ENCODE data around the gene CEP170. TPM values are rescaled to one million over a fixed set of nuclear protein-coding genes. Genes with fewer than 3 reads are reported as not detected.
A peak's percentile ranks its signal among the peaks of the same experiment; 100 is the strongest.
"Not testable (repeated sequence)": the region's sequence is repeated elsewhere in the genome, so short reads cannot be mapped to it uniquely, and the experiment has no call there.

Gene CEP170
- total RNA-seq, 1 donor from 2014 or later: 201 TPM

DNA sequence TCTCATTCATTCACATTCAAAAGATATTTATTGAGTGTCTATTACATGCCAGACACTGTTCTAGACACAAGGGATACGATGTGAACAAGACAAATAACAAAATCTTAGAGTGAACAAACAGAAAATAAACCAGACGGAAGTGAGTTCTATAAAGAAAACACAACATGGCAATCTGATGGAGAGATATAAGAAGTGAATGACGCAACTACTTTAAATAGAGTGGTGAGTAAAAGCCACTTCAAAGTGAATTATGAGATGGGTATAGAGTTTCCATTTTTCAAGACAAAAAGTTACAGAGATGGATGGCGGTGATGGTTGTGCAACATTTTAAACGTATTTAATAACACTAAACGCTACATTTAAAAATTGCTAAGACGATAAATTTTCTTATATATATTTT is 75.4 kb downstream of the CEP170 start:
- DNase-seq (ENCODE audit: low read depth, low spot score): no peak

DNA sequence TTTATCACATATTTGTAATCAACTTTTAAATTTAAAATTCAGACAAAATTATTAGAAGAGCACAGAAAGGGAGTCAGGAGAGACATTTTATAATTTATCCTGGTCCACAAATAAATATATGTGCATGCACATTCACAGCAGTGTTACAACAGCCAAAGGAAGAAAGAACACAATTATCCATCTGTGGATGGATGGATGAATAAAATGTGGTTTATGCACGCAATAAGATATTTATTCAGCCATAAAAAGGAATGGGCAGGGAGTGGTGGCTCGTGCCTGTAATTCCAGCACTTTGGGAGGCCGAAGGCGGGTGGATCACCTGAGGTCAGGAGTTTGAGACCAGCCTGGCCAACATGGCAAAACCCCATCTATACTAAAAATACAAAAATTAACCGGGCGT is 77.3 kb downstream of the CEP170 start:
- DNase-seq (ENCODE audit: low read depth, low spot score): not testable (repeated sequence)

DNA sequence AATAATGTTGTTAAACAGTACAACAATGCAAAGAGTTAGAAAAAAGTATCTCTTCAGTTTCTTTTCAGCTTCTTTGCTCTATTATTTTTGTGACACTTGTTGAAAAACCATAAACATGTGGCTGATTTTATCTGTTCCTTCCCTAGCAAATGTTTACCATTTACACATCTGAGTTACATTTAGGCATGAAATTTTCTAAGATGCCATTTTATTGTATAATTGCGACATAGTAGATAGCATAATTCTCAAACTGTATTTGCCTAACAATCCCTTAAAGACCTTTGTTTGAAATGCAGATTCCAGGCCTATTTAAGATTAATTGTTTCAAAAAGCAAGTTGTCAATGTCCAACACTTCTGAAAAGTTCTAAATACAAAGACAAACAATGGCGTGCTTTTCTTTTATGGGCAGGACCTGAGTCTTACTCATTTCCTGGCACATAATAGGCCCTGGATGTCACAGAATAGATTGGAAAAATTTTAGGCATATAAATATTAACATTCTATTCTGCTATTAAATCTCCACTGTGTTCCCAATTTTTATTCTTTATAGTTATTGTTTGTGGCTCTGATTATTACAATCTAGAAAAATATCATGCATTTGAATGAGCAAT is 81.2 kb downstream of the CEP170 start:
- DNase-seq (ENCODE audit: low read depth, low spot score): not testable (repeated sequence)

DNA sequence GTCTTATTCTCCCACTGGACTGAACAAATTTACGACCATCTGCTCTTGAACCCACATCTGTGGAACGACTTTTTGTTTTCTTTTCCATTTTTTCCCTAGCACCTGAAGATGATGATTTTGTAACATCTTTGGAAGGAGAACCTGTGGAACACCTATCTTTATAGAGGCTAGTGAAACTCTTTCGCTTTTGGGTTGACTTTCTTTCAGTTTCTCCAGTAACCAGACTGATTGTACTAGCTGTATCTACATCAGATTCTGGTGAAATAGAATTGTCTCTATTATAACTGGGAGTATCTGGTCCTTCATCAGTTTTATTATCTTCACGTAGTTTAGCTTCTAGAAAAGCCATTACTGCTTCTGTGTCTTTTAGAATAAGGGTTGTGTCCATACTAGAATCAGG is 90.2 kb downstream of the CEP170 start:
- DNase-seq (ENCODE audit: low read depth, low spot score): not testable (repeated sequence)

DNA sequence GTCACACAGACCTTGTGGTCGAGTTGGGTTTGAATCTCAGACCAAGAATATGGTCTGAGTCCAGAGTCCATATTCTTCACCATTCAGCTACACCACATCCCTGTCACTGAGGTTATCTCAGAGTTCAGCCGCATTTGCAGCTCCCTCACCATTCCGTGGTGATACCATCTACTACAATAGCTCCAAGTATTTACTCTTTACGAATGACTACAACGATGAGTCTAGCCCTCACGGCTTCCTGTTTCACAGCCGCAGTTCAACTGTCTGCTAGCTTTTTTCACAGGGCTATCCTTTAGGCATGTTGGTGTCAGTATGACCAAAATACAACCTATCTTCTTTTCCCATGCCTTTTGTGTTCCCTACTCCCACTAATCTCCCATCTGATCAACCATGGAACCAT is 104.2 kb downstream of the CEP170 start:
- DNase-seq (ENCODE audit: low read depth, low spot score): not testable (repeated sequence)

DNA sequence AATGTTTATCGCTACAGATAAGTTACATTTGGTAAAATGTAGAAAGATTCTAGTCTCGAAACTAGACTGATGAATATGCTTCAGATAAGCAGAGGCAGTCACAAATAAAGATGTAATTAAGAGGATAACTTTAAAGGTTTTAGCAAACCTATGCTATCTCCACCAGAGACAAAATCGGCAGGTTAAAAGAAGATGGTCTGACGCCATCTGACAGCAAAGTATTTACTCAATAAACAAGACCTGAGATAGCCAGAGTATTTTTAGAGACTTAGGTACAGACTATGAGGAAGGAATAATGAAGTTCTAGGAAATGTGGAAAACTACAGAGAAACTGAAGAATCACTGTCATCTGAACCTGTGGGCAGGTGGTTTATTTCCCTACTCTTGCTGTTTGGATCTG is 106.0 kb downstream of the CEP170 start:
- DNase-seq (ENCODE audit: low read depth, low spot score): not testable (repeated sequence)

DNA sequence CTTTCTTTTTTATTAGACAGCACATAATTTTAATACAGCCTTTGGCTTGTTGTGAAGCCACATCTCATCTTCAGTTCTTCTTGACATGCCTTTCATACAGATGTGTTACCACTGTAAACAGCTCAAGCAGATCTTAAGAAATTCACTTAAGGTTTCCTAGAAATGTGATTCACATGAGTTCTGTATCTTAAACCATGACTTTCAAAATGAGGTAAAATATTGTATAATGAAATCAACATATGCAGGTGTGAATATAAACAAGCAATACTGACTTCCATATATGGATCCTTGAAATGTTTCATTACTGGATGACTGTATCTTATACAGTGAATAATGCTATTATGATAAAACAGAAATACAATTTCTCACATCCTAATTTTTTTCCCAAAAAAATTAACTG is 107.7 kb downstream of the CEP170 start:
- not testable (repeated sequence) for DNase-seq (ENCODE audit: low read depth, low spot score)

DNA sequence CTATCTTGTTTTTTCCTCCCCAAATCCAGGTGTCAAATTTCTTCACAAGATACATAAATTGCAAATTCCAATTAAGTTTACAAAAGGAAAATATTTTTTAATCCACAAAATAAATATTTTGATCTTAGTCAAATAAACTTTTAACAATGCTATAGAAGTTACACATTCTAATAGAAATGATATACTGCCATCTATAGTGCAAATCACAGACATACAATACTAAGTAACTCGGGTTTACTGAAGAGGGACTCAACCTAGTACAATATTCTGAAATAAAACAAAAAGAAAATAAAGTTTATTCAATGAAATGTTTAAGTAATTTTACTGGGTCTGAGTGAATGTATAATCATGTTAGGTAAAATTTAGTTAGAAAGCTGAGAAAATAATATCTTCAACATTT is 114.6 kb downstream of the CEP170 start:
- DNase-seq (ENCODE audit: low read depth, low spot score): not testable (repeated sequence)

DNA sequence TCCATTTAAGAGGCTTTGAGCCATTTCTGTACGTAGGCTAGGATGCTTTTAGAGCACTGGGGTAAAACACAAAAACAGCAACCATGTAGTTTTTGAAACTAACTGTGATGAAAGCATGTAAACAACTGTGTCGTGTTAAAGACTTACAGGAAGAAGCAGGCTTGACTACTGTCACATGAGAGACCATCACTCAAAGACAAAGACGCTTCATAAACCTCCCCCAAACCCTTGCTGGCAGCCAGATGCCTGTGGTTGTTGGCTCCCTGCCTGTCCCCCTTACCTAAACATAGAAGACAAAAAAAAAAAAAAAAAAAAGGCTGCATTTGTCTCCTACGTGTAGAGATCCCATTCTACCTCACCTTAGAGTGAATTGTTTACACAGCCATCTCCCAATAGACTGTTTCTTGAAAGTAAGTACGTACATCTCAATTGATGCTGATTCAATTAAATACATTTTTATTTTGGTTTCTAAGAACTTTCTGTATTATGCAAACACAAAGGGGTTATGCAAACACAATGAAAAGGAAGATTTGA is 132.1 kb downstream of the CEP170 start:
- not testable (repeated sequence) for DNase-seq (ENCODE audit: low read depth, low spot score)

DNA sequence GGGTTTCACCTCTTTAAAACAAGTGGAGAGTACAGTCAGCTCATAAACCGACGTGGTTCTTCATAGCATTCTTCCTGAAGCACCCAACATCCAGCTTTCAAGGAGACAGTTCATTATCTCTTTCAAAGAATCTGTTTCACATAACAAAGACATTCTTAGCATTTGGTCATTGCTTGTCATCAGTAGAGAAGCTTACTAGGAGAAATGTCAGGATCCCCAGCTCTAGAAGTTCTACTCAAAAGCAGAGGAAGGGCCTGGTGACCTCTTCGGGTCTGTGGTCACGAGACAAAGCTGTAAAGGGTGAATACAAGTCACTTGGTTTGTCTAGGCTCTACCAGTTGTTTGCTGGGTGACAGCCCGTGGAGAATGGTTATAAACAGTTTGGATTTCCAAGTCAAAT is 133.1 kb downstream of the CEP170 start:
- DNase-seq (ENCODE audit: low read depth, low spot score): not testable (repeated sequence)

DNA sequence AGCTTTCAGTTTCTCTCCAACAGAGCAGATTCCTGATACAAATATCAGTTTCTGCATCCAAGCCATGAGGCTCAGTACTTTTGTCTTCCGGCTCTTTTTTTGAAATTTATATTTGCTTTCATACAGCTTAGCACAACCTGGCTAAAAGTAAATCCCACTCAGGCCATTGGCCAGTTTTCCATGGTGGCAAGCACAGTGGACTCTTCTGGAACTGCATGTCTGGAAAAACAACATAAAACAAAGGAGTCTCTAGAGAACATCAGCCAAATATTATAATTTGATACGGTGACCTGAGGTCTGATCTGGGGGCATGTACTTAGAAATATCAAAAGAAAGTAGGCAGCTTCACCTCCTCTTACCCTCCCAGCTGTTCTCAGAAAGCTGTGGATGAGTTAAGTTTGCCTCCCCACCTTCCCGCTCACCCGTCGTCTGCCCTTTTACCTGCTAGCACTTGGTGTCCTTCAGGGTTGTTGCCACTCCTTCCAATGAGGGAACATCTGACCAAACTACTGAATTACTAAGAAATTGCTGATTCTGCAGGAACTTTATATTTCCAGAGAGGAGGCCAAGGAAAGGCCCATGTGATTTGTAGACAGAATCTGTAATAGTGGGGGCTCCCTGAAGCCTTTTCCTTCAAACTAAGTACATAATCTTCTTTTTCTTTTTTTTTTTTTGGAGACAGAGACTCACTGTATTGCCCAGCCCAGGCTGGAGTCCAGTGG is 136.3 kb downstream of the CEP170 start:
- not testable (repeated sequence) for DNase-seq (ENCODE audit: low read depth, low spot score)

DNA sequence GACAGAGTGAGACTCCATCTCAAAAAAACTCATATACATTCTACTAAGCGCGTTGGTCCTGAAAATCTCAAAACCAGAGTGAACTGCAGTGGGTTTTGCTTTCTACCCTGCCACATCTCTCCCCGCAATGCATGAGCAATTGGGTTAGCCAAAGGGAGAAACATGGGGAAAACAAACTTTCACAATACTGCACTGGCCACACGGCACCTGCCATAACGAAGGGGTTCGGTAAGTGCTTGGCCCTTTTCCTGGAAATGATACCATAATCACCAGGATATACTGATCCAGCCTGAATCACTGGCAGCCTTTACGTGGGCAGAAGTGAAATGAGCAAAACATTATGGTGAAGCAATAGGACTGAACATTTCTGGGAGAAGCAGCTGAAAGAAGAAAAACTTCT is 138.9 kb downstream of the CEP170 start:
- DNase-seq (ENCODE audit: low read depth, low spot score): not testable (repeated sequence)

DNA sequence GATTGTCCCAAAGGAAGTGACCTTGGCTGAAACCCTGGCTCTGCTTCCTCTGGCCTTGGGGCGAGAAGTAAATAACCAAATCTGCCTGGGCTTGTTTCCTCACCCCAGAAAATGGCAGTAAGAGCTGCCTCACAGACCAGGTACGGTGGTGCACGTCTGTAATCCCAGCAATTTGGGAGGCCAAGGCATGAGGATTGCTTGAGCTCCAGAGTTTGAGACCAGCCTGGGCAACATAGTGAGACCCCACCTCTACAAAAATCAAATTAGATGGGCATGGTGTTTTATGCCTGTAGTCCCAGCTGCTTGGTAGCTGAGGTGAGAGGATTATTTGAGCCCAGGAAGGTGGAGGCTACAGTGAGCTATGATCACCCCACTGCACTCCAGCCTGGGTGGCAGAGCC is 140.3 kb downstream of the CEP170 start:
- not testable (repeated sequence) for DNase-seq (ENCODE audit: low read depth, low spot score)

DNA sequence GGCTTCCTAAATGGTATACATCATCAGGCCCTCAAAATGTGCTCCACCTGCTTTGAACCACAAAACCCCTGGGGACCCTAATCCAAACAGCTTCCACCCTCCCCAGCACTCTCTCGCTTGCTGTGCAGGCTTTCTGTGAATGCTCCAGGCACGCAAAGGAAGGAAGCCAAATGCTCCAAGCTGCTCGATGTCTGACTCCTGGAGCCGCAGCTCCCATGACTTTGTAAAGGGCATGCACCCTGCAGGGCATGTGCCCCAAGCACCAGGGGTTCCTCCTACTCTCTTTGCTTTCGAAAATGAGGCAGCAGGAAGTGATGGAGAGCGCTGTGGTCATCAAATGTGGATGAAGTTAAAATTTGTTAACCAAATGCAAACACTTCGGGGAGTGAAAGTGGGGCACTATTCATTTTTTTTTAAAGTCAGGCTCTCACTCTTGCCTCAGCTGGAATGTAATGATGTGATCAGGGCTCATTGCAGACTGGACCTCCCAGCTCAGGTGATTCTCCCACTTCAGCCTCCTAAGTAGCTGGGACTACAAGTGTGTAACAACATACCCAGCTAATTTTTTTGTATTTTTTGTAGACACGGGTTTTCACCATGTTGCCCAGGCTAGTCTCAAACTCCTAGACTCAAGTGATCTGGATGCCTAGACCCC is 140.9 kb downstream of the CEP170 start:
- not testable (repeated sequence) for DNase-seq (ENCODE audit: low read depth, low spot score)

DNA sequence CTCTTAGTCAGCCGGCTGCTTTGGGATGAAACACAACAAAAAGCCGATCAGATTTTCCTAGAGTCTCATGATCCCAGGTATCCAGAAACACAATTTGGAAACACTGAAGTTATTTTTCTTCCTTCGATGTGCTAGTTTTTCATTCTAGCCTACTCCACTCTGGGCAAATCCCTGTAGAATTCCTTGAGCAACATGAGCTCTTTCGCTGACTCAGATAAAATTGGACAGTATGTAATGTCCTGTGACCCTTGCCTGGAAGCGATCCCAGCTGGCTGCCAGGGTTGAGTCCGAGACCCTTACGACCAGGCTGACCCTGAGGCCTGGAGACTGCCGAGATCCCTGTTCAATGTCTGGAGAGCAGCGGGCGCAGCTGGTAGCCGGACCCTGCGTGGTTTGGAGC is 147.9 kb downstream of the CEP170 start:
- not testable (repeated sequence) for DNase-seq (ENCODE audit: low read depth, low spot score)

DNA sequence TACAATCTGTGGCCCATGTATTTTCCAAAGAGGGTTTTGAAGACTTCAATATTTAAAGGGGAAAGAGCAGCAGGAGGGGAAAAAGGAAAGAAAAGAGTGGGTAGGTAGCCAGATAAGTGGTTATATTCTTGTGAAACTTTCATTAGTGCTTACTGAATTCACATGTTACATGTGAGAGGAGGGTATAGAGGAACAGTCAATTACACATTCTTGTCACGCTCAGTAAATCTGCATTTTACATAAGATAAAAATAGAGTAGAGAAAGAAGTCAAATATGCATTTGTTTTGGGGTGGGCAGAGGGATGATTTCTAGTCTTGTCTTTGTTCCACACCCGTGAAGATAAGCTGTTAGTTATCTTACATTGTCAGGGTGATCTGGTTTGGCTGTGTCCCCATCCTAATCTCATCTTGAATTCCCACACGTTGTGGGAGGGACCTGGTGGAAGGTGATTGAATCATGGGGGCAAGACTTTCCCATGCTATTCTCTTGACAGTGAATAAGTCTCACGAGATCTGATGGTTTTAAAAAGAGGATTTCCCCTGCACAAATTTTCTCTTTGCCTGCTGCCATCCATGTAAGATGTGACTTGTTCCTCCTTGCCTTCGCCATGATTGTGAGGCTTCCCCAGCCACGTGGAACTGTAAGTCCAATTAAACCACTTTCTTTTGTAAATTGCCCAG is 149.3 kb downstream of the CEP170 start:
- DNase-seq (ENCODE audit: low read depth, low spot score): not testable (repeated sequence)

DNA sequence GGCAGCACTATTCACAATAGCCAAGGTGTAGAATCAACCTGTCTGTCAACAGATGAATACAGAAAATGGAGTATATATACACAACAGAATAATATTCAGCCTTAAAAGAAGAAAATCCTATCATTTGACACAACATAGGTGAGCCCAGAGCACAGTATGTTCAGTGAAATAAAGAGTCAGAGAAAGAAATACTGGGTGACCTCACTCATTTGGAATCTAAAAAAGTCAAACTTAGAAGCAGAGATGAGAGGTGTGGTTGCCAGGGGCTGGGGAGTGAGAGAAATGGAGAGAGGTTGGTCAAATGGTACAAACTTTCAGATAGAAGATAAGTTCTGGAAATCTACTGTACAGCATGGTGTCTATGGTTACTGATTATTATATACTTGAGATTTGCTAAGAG is 150.0 kb downstream of the CEP170 start:
- DNase-seq (ENCODE audit: low read depth, low spot score): not testable (repeated sequence)

DNA sequence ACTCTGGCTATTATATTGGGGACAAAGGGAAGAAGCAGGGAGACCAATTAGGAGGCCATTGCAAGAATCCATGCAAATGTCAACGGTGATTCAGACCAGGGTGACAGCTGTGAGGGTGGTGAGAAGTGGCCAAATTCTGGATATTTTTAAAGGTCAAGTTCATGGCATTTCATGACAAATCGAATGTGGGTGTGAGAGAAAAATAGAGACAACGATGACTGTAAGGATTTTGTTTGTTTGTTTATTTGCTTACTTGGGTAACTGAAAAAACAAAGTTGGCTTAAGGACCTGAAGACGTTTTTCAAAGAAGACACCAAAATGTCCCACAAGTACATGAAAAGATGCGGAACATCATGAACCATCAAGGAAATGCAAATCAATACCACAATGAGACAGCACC is 150.6 kb downstream of the CEP170 start:
- not testable (repeated sequence) for DNase-seq (ENCODE audit: low read depth, low spot score)

DNA sequence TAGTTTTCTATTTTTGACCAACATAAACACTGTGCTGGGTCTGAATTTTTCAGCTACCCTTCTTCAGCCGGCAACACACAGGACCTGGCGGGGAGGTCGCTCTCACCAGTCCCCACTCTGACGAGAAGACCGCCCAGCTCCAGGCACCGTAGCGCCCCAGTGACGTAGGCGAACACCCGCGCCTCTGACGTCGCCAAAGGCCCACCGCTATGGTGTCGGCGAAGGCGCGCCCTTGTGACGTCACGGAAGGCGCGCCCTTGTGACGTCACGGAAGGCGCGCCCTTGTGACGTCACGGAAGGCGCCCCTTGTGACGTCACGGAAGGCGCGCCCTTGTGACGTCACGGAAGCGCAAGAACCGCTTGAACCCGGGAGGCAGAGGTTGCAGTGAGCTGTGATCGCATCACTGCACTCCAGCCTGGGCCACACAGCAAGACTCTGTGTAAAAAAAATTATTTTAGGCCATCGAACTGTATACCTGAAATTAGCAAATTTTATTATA is 153.5 kb downstream of the CEP170 start:
- peak; percentile 43 for DNase-seq (ENCODE audit: low read depth, low spot score)

DNA sequence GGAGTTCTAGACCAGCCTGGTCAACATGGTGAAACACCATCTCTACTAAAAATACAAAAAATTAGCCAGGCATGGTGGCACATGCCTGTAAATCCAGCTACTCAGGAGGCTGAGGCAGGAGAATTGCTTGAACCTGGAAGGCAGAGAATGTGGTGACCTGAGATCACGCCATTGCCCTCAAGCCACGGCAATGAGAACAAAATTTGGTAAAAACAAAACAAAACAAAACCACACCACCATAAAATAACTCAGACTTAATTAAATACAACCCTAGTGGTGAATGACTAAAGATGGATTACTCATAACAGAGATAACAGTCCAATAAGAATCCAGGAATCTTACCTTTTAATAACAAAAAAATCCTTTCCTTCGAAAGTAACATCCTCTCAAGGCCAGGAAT is 167.7 kb downstream of the CEP170 start:
- not testable (repeated sequence) for DNase-seq (ENCODE audit: low read depth, low spot score)
